ENCODE measurements around the gene CDKN2AIPNL.

DNA sequence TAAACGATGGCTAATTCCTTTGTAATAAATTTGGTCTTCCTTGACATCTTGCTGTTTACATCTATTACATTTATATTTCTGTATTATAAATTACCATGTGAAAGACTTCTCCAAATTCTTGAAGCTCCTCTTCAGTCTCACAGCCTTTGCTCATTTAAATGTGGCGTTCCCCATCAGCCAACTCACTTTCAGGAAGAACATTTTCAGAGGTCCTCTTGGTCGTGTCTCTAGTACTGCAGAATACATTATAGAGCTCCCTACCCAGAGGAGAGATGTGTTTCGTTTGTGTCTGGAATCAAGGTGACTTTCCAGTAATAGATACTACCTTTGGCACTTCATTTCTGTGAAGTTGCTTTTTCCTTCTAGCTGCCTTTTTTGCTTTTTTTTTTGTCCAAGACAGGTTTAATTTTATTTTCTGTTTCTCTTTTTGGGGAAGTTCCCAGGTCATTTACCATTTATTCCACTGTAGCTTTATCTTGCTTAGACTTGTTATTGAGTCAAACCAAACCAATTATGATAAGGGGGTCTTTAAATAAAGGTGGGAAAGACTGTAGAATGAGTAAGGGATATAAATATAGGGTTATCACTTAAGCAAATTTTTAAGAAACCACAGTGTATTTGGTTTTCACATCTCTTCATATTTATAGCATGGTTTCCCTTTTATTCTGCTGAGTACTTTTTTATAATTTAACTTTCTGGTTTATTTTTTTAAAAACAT lies 27.5 kb downstream of the CDKN2AIPNL start:
- TF ChIP-seq, protein P1, sequence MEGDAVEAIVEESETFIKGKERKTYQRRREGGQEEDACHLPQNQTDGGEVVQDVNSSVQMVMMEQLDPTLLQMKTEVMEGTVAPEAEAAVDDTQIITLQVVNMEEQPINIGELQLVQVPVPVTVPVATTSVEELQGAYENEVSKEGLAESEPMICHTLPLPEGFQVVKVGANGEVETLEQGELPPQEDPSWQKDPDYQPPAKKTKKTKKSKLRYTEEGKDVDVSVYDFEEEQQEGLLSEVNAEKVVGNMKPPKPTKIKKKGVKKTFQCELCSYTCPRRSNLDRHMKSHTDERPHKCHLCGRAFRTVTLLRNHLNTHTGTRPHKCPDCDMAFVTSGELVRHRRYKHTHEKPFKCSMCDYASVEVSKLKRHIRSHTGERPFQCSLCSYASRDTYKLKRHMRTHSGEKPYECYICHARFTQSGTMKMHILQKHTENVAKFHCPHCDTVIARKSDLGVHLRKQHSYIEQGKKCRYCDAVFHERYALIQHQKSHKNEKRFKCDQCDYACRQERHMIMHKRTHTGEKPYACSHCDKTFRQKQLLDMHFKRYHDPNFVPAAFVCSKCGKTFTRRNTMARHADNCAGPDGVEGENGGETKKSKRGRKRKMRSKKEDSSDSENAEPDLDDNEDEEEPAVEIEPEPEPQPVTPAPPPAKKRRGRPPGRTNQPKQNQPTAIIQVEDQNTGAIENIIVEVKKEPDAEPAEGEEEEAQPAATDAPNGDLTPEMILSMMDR (CRISPR knock-in tag; IDR thresholded peaks at IDR 0.05): no peak
- TF ChIP-seq SNAI1 (CRISPR knock-in tag; IDR thresholded peaks at IDR 0.05; ENCODE audit: borderline replicate concordance): no peak
- TF ChIP-seq RBM39 (IDR thresholded peaks at IDR 0.05; ENCODE audit: low read depth, low read length, poor library complexity, severe bottlenecking): no peak
- TF ChIP-seq, protein P2, sequence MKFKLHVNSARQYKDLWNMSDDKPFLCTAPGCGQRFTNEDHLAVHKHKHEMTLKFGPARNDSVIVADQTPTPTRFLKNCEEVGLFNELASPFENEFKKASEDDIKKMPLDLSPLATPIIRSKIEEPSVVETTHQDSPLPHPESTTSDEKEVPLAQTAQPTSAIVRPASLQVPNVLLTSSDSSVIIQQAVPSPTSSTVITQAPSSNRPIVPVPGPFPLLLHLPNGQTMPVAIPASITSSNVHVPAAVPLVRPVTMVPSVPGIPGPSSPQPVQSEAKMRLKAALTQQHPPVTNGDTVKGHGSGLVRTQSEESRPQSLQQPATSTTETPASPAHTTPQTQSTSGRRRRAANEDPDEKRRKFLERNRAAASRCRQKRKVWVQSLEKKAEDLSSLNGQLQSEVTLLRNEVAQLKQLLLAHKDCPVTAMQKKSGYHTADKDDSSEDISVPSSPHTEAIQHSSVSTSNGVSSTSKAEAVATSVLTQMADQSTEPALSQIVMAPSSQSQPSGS (CRISPR knock-in tag; IDR thresholded peaks at IDR 0.05): no peak
- TF ChIP-seq ZNF121 (CRISPR knock-in tag; IDR thresholded peaks at IDR 0.05): no peak
- TF ChIP-seq NCOA1 (CRISPR knock-in tag; IDR thresholded peaks at IDR 0.05): no peak
- TF ChIP-seq, protein P3, sequence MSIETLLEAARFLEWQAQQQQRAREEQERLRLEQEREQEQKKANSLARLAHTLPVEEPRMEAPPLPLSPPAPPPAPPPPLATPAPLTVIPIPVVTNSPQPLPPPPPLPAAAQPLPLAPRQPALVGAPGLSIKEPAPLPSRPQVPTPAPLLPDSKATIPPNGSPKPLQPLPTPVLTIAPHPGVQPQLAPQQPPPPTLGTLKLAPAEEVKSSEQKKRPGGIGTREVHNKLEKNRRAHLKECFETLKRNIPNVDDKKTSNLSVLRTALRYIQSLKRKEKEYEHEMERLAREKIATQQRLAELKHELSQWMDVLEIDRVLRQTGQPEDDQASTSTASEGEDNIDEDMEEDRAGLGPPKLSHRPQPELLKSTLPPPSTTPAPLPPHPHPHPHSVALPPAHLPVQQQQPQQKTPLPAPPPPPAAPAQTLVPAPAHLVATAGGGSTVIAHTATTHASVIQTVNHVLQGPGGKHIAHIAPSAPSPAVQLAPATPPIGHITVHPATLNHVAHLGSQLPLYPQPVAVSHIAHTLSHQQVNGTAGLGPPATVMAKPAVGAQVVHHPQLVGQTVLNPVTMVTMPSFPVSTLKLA (IDR thresholded peaks at IDR 0.05): no peak

Measured in HepG2 (cell line).